Measurements from ENCODE around the gene NCKAP5. TPM values are rescaled to one million over a fixed set of nuclear protein-coding genes. Genes with fewer than 3 reads are reported as not detected.
"Not testable (repeated sequence)": the region's sequence is repeated elsewhere in the genome, so short reads cannot be mapped to it uniquely, and the experiment has no call there.

NCKAP5 gene
- total RNA-seq, 3 donors from 2014 or later = 1.9 to 6.3 (median 2.3) TPM

DNA sequence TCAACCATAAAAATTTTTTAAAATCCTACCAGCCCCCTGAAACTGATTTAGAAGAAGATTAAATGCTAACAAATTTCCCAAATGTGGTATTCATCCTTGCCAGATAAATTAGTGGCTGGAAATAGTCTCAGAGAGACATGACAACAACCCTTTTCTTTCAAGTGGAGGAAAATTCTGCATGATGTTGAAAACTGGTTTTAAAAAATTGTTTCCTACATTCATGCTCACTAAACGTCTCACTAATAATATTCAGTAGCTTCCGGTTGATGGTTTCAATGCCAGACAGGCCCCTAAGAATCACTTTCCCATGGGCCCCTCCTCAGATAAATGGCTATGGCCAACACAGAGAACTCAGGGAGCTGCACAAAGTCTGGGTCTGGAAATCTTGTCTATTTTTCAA, 43.2 kb downstream of the NCKAP5 start:
- DNase-seq = no peak
- intact Hi-C loops (cut with DNase I, micrococcal nuclease) = no loop called here
- no peak overlapping the region for H3K4me3 ChIP-seq
- H3K36me3 ChIP-seq (ENCODE audit: low read depth) = no peaks in the 10 kb centered on the region
- no peaks in the 10 kb centered on the region for H3K4me1 ChIP-seq (ENCODE audit: low read depth)
- ATAC-seq = no peak
- no peaks in the 10 kb centered on the region for H3K9me3 ChIP-seq
- TF ChIP-seq, protein P1, sequence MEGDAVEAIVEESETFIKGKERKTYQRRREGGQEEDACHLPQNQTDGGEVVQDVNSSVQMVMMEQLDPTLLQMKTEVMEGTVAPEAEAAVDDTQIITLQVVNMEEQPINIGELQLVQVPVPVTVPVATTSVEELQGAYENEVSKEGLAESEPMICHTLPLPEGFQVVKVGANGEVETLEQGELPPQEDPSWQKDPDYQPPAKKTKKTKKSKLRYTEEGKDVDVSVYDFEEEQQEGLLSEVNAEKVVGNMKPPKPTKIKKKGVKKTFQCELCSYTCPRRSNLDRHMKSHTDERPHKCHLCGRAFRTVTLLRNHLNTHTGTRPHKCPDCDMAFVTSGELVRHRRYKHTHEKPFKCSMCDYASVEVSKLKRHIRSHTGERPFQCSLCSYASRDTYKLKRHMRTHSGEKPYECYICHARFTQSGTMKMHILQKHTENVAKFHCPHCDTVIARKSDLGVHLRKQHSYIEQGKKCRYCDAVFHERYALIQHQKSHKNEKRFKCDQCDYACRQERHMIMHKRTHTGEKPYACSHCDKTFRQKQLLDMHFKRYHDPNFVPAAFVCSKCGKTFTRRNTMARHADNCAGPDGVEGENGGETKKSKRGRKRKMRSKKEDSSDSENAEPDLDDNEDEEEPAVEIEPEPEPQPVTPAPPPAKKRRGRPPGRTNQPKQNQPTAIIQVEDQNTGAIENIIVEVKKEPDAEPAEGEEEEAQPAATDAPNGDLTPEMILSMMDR (IDR thresholded peaks at IDR 0.05) = no peak

DNA sequence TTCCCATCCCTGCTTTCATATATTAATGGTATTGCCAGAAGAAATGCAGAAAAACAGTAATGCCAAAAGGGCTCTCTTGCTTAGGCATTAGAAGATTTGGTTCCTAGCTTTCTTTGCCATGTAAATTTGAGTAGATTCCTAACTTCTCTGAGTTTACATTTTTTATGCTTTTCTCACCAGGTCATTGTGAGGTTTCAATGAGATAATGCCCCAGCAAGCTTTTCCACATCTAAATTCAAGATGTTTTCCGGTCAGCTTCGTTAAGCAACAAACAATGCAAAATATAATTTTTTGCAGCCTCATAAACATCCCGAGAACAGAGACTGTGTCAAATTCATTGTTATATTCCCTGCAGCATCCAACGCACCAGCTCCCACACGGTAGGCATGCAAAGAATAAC, 44.9 kb downstream of the NCKAP5 start:
- intact Hi-C loops (cut with DNase I, micrococcal nuclease) = no loop called here
- no peaks in the 10 kb centered on the region for H3K36me3 ChIP-seq (ENCODE audit: low read depth)
- DNase-seq (no peak), ATAC-seq (no peak)
- no peaks in the 10 kb centered on the region for H3K4me1 ChIP-seq (ENCODE audit: low read depth)
- TF ChIP-seq, protein P1 (IDR thresholded peaks at IDR 0.05) = no peak
- H3K4me3 ChIP-seq = no peak overlapping the region
- no peaks in the 10 kb centered on the region for H3K9me3 ChIP-seq

DNA sequence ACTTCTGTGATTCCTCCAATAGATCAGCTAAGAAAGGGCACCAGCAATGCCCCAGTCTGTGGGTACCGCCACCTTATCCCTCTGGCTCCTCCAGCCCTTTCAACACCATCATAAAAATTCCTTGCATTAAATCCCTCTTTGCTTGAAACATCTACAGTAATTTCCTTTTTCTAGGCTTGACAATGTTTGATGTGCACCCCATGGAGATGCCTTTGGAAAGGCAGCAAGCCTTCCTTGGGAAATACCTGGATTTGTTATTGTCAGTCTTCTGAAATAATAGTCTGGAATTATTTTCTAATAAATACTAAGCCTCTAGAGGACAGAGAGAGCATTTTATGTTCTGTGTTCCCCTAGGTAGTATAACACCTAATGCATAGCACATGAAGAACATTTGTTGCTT, 46.1 kb downstream of the NCKAP5 start:
- H3K36me3 ChIP-seq (ENCODE audit: low read depth) = no peaks in the 10 kb centered on the region
- intact Hi-C loops (cut with DNase I, micrococcal nuclease) = no loop called here
- no peak for ATAC-seq

DNA sequence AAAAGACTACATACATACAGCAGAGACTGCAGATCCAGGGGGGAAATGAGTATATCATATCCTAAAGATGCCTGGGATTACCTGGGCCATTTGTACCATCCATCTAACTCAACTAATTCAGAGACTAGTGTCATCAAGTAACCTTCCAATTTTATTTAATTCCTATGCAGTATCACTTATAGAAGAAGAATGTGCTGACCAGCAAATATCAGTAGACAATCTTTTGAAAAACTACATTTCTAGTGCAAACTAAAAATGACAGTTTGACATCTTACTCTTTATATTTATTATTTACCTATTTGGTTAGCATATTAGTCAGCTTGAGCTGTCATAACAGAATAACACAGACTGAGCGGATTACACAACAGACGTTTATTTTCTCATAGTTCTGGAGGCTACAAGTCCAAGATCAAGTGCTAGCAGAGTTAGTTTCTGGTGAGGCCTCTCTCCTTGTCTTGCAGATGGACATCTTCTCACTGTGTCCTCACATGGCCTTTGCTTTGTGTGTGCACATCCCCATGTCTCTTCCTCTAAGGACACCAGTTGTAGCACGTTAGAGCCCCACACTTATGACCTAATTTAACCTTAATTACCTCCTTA, 47.0 kb downstream of the NCKAP5 start:
- Histone ChIP-seq H3K4me3 (no peak overlapping the region), H3K4me1 (ENCODE audit: low read depth) (no peaks in the 10 kb centered on the region), H3K36me3 (ENCODE audit: low read depth) (no peaks in the 10 kb centered on the region), H3K9me3 (no peaks in the 10 kb centered on the region)
- TF ChIP-seq, protein P1 (IDR thresholded peaks at IDR 0.05) = no peak
- intact Hi-C loops (cut with DNase I, micrococcal nuclease) = no loop called here
- ATAC-seq = no peak
- no peak for DNase-seq

More for the DNA sequence above, 46.1 kb downstream of the NCKAP5 start:
- H3K4me3 ChIP-seq = no peak overlapping the region
- H3K4me1 ChIP-seq (ENCODE audit: low read depth) = no peaks in the 10 kb centered on the region
- no peaks in the 10 kb centered on the region for H3K9me3 ChIP-seq
- TF ChIP-seq, protein P1 (IDR thresholded peaks at IDR 0.05) = no peak
- DNase-seq = no peak

DNA sequence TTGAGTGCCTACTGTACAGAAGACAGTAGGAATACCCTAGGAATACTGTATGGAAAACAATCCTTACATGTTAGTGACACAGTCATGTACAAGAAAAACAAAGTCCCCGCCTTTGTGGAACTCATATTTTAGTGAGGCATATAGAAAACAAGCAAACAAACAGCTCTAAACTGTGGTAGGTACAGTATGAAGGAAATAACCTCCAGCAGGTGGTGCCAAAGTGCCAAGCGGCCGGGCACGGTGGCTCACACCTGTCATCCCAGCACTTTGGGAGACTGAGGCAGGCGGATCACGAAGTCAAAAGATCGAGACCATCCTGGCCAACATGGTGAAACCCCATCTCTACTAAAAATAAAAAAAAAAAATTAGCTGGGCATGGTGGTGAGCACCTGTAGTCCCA, 48.6 kb downstream of the NCKAP5 start:
- ATAC-seq; H3K4me1 ChIP-seq (ENCODE audit: low read depth); H3K9me3 ChIP-seq; H3K4me3 ChIP-seq; intact Hi-C loops (cut with DNase I, micrococcal nuclease); H3K36me3 ChIP-seq (ENCODE audit: low read depth): not testable (repeated sequence)
- peak in 1 of 3 donors; percentile 21 for DNase-seq

DNA sequence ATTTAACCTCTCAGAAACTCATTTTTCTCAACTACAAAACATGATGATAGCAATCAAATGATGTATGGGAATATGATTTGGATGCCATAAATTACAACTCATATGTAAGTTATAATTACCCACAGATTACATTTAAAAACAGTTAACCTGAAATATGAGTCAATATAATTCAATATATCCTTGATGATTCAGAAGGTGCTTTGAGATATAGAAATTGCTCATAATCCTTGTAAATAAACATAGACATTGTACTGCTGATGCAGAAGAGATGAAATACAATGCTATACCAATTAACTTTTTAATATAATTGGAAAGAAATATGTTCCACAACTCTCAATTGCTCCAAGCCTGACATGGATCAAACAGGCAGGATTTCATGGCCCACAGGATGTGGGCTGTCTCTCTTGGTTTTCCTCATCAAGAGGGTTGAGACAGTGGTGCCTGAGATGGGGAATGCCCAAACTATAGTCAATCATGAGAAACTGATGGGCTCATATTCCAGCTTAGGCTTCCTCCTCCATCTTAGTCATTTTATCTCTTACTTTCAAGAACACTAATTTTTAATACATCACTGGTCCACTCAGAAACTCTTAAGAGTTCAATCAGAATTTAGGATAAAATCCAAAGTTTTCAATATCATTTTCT, 49.4 kb downstream of the NCKAP5 start:
- intact Hi-C loops (cut with DNase I, micrococcal nuclease) = no loop called here
- no peaks in the 10 kb centered on the region for H3K4me1 ChIP-seq (ENCODE audit: low read depth)
- H3K36me3 ChIP-seq (ENCODE audit: low read depth) = no peaks in the 10 kb centered on the region
- DNase-seq (no peak), ATAC-seq (no peak)
- no peak overlapping the region for H3K4me3 ChIP-seq
- TF ChIP-seq, protein P1 (IDR thresholded peaks at IDR 0.05) = no peak
- H3K9me3 ChIP-seq = no peaks in the 10 kb centered on the region
